Erythroblast (primary cell): ENCODE measurements around the gene LRRC57.
A peak's percentile ranks its signal among the peaks of the same experiment; 100 is the strongest.
"Not testable (repeated sequence)": the region's sequence is repeated elsewhere in the genome, so short reads cannot be mapped to it uniquely, and the experiment has no call there.

ENCODE experiments used
- DNase-seq, 2 experiments: peaks; one replicate each; lab custom pipeline; 2025; lab: John Stamatoyannopoulos, UW
- GATA1 ChIP-seq: IDR thresholded peaks from 2 replicates; pipeline ENCODE4 v1.6.1; 2011; ENCODE audit warnings: low read depth, mild to moderate bottlenecking, control low read depth, low read length, moderate library complexity
- POLR2A ChIP-seq: IDR thresholded peaks from 2 replicates; pipeline ENCODE4 v1.6.1; 2011; ENCODE audit warnings: mild to moderate bottlenecking, low read length

The LRRC57 gene

DNA sequence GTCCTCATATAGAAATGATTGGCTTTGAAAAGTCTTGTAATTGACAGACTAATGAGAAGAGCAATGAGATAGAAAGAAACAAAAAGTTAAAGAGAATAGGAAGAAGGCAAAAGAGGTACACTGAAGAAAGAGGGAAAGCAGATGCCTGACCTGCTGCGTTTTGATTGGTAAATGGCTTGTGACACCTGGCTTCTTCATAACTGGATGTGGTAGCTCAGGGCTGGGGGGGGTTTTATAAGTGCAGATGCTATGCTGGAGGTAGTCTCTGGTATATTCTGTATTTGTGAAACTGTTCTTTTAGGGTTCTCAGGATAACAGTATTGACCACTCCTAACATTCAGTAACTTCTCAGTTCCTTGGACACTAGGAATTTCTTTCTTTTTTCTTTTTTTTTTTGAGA, 28.2 kb upstream of the LRRC57 start:
- TF ChIP-seq POLR2A (no peak), GATA1 (no peak)
- DNase-seq = no peak

DNA sequence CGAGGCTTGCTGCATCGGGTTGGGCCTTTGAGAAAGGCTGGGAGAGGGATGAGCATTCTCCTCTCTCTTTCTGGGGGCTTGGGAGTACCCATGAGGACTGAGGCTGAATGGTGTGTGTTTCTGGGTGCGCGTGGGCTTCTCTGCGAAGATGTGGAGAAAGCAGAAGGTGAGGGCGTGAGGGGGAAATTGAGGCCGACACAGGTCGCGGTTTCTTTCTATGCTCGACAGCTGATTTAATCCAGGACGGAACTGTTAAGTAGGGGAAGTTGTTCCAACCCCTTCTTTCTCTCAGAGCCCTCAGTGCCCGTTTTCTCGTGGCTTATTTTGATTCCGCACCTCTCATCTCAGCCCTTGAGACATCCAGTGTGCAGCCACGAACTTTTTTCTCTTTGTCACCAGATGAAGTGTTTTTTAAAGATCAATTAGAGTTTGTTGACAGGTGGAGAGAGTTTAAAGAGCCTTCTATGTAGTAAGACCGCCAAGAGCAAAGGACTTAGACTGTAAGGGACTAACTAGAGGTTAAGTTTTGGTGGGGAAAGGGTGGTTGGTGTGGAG, 27.5 kb upstream of the LRRC57 start:
- DNase-seq = no peak
- TF ChIP-seq GATA1 (no peak), POLR2A (no peak)

DNA sequence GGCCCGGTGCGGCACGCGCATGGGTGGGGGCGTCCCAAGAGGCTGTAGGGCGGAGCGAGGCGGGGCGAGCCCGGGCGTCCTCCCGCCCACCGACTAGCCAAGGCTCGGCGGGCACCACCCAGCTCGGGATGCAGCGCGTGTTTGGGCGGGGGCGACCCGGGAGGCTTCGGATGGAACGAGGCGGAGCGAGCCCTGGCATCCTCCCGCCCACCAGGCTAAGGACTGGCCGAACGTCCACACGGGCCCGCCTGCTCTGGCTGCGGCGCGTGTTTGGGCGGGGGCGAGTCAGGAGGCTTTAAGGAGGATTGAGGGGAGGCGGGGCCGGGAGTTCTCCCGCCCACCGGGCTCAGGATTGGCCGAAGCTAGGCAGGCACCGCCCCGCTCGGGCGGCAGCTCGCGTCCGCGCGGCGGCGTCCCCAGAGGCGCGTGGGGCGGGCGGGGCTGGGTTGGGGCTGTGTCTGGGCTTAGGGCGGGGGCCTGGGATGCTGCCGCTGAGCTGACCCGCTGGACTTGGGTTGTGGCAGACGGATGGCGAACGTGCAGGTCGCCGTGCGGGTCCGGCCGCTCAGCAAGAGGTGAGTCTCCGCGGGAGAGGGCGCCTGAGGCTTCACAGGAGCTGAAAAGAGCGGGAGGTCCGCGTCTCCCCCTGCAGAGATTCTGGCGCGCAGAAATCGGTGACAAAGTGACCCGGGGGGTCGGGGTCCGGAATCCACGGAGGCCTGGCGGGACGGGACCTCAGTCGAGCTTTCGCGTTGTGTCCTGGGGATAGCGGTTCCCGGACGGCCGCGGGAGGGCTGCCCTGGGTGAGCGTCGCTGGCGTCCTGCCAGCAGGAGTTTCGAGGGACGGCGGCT, 26.8 kb upstream of the LRRC57 start, which contains the start of gene STARD9:
TSS of gene STARD9 (plus strand) at position 419 of the 852 bp plus-strand sequence. CDS start at position 529, 110 bp downstream.
- TF ChIP-seq GATA1 (no peak), POLR2A (peak; percentile 51)
- peak; percentile 98 to 99 for DNase-seq

DNA sequence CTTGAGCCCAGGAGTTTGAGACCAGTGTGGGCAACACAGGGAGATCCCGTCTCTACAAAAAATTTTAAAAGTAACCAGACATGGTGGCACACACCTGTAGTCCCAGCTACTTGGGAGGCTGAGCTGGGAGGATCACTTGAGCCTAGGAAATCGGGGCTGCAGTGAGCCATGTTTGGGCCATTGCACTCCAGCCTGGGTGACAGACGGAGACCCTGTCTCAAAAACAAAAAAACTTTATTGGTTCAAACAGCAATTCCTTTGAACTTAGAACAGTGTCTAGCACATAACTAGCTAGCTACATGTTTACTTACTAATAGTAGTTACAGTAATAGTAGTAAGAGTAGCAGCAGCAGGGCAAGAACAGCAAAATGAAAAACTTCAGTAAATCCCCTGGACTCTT, 10.1 kb upstream of the LRRC57 start:
- DNase-seq = no peak
- TF ChIP-seq GATA1 (no peak), POLR2A (no peak)

DNA sequence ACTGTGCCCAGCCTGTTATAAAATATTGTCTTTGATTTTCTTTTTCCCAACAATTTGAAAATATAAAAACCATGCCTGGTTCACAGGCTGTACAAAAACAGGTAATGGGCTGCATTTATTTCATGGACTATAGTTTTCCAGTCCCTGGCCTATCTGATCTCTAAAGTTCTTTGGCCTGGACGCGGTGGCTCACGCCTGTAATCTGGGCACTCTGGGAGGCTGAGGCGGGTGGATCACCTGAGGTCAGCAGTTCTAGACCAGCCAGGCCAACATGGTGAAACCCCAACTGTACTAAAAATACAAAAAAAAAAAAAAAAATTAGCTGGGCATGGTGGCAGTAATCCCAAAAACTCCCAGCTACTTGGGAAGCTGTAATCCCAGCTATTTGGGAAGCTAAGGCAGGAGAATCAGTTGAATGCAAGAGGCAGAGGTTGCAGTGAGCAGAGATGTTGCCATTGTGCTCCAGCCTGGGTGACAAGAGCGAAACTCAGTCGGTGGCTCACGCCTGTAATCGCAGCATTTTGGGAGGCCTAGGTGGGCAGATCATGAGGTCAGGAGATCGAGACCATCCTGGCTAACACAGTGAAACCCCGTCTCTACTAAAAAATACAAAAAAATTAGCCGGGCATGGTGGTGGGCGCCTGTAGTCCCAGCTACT, 8.1 kb upstream of the LRRC57 start:
- DNase-seq = not testable (repeated sequence)

DNA sequence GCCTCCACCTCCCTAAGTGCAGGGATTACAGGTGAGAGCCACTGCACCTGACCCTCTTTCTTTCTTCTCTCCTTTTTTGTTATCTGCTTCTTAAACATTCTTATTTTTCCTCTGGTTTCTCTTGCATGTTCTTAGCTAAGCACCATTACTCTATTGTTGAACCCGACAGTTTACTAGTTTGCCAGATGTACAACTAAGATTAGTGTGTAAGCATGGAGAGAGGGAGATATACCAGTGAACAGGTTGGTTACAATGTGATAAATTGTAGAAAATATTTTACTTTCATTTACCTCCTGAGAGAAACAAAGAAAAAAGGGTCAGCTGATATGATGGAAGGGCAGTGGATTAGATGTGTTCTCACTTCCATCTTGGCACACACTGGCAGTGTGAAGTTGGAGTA, 5.0 kb upstream of the LRRC57 start:
- TF ChIP-seq GATA1 (no peak), POLR2A (no peak)
- DNase-seq = peak; percentile 39 to 65

DNA sequence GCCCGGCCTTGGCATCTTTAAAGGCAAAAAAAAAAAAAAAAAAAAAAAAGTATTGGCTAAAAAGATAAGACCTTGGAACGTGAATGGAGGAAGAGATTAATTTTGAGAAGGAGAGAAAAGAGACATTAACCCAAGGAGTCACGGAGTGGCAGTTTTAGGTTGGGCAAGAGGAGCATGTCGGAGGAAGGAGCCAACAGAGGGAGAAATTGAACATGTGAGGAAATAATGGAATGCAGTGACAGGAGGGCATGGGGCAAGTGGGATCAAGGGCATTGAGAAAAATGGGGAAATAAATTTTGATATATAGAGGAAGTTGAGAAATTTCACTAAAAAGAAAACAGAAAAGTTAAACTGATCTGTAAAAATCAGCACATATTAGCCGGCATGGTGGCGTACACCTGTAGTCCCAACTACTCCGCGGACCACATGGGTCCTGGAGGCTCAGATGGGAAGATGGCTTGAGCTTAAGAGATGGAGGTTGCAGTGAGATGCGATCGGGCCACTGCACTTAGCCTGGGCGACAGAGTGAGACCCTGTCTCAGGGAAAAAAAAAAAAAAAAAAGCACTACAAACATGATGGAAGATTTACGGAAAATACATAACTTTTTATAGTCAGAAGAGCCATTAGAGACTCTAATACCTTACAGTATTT, 1.3 kb upstream of the LRRC57 start:
- peak; percentile 75 to 82 for DNase-seq
- TF ChIP-seq GATA1 = no peak
- no peak for TF ChIP-seq POLR2A

DNA sequence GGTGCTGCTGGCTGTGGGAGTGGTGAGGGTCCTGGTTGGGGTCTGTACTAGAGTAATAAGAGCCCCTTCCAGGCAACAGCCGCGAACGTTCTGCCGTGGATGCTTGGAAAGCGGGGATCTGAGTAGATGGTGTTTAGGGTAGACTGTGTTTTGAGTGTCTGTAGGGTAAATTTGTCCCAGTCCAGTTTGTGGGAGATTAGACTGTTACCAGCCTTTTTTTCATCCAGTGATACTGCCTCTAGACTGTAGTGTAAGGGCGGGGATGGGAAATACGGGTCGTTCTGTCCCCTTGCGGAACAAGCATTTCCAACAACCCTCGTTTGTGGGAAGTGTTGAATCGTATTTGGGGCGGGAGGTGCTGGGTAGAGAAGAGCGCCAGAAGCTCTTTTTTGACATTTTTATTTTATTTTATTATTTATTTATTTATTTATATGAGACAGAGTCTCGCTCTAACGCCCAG, 469 bp upstream of the LRRC57 start:
- no peak for TF ChIP-seq GATA1
- no peak for TF ChIP-seq POLR2A
- peak; percentile 78 to 84 for DNase-seq

DNA sequence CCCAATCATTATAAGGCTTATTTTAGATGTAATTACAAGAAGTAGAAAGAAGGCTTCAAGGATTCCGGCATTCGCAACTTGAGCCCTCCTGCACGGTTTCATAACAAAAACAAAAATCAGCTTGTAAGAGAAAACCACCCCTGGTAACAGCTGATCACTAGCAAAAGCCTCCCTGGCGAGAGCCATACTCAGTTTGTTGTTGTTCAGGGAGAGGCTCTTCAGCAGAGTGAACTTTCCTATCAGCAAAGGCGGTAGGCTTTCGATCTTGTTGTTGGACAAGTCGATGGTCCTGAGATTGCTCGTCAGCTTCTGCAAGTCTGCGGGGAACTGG, 710 bp downstream of the LRRC57 start:
- peak in 1 of 2 experiments; percentile 87 for DNase-seq
- TF ChIP-seq POLR2A (no peak), GATA1 (no peak)

DNA sequence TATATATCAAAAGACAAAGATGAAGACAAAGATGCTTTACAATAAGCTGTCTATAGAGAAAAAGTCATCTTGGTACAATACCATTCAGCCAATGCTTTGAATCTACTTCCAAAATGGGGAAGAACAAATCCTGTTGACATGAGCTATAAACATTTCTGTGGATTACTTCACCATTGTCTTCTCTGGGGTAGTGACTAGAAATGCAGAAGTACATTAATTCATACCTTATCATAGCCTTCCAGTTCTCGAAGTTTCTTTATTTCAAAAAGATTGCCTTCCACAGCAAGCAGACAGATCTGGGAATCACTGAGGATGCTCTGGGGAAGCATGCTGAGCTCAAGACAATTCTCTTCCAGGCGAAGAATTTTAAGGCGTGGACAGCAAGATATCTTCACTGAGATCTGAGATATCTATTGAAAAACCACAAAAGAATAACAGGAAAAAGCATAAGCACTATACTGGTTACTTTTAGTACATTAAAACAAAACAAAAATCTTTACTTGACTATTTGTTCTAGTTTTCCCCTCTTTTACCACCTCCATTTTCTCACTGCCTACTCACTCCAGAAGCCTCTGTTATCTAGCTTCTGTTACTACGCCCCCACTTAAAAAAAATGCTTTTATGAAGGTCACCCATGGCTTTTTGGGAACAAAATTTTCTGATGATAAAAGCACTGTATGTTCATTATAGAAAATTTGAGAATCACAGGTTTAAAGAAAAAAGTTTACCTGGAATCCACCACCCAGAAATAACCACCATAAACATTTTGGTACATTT, 3.6 kb downstream of the LRRC57 start:
- no peak for TF ChIP-seq GATA1
- no peak for TF ChIP-seq POLR2A
- no peak for DNase-seq

DNA sequence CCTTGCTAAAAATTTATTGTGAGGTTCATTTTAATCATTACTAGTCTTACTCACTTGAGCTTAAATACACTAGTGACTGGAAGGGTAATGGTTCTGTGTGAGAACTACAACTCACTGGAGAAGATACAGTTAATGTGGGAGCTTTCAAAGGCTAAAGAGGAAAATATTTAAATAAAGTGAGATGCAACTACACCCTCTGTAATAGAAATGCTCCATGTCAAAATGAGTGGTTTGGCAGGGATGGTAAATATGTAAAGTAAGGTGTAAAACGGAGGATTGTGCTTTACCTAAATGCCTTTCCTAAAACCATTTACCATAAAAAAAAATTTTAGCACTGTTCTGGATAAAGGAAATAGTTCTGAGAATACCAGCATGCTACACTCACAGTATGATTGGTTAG, 15.3 kb downstream of the LRRC57 start:
- DNase-seq = no peak
- no peak for TF ChIP-seq POLR2A
- no peak for TF ChIP-seq GATA1

DNA sequence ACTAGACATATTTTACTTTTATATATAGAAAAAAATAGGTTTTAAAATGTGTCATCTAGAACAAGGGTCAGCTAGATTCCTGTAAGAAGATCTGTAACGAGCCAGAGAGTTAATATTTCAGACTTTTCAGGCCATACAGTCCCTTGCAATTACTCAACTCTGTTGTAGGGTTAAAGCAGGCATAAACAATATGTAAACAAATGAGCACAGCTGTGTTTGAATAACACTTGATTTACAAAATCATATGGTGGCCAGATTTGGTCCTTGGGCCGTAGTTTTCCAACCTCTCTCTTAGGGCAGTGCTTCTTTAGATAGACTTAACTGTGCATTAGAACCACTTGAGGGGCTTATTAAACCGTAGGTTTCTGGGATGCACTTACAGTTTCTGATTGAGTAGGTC, 19.6 kb downstream of the LRRC57 start:
- no peak for DNase-seq
- no peak for TF ChIP-seq GATA1
- TF ChIP-seq POLR2A = no peak

DNA sequence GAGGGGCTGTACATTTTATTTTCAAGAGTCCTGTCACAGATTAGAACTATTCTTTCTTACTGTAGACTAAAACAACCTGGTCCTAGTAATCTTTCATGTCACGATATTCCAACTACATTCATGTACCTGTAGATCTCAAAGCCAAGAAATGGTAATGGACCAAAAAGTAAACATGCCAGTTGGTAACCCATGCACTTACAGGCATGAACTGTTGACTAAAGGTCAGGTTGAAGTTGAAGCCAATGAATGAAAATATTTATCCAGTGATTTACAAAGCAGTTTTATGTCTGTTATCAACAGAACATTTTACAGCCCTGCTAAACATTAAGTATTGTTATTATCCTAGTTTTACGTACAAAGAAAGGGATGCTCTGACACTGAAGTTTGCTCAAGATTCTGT, 25.3 kb downstream of the LRRC57 start:
- no peak for TF ChIP-seq POLR2A
- TF ChIP-seq GATA1 = no peak
- no peak for DNase-seq
